GM19438 (cell line): ENCODE results near the gene SRGAP3.

ENCODE experiments used
- ATAC-seq: cut with Tn5 transposase; IDR thresholded peaks from one replicate; pipeline ENCODE4 v1.9.1; 2021; ENCODE audit warnings: low read depth; ENCODE audit not compliant: unreplicated experiment

The SRGAP3 gene

DNA sequence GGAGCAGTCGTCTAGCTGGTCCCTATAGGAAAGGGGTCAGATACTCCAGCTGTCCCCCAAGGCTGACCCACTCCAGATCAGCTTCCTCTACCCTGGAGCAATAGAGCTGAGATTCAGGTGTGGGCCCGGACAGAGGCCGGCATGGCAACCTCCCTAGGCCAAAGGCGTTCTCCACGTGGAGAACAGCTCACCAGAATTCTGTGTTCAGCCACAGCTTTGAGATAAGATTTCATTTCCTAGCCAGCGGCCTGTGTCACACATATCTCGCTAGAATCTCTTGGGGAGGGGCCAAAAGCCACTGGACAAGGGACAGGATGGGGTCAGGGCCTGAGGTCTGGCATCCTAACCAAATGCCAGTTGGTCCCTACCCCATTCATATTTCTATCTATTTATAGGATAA is 20.1 kb downstream of the SRGAP3 start:
- ATAC-seq = no peak

DNA sequence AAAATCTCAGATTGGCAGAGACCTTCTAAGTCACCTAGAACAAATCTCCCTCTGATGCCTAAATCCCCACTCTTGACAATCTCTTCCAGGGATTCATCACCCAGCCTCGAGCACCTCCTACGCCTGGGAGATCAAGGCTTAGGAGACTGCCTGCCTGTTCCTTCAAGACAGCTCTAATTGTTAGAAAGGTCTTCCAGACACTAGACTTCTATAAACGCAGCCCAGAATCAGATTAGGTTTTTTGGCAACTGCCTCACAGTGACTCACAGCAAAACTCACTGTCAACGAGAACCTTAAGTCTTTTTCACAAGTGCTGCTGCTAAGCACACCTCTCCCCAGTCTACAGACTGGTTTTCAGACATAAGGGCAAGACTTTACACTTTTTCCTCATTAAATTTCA is 23.1 kb downstream of the SRGAP3 start:
- ATAC-seq = no peak

GRCh38 chr3:9225268-9225667 is 24.2 kb downstream of the SRGAP3 start:
- ATAC-seq = no peak

DNA sequence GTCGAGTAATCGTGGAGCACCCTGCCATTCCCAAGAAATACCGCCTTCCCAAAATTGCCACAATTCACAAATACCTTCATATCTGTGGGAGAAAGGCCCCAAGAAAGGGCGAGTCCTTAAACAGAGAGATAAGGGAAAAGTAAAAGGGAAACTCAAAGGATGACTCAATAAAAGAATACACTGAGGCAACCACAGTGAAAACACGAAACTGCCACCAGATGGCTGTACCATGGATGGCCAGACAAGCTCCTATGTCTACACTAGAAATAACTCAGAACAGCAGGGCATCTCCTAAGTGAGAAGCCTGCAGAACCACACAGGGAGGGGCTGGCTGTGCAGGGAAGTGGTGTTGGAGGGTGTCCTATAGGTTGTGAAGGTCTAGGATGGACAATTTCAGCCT is 25.0 kb downstream of the SRGAP3 start:
- peak; percentile 95 for ATAC-seq

DNA sequence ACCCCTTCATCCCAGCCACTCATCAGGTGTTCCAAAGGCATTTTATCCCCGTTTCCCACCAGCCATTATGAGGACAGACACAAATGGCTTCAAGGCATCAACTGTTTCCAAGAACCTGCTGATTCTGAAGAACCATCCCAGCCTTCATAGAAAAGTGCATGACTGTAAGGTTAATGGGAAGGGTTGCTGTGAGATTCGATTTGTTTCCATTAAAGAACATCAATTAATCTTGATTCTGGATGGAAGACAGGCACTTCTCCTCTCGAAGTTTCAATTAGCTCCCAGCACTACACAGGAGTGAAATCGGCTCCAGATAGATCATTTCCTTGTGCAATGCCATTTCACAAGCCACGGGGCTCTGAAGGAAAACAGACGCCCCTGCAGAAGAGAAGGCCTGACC is 25.8 kb downstream of the SRGAP3 start:
- ATAC-seq = no peak

- no peak for ATAC-seq
Measured at GRCh38 chr3:9222956-9223639, 26.3 kb downstream of the SRGAP3 start.

DNA sequence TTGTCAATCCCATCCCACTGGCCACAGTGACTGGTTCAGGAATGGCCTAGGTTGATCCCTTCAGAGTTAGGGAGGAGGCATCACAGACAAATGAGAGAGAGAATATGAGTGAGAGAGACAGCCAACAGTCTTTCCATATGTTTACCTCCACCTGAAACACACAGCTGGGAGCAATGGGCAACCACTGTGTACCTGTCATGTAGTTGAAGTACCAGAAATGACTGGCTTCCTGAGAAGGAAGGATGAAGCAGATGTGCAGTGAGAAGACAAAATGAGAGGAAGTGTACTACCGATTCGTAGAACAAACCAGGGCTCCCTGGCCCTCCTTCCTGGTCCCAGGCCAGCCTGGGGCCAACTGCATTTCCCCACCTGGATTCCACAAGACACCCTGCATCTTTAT is 27.4 kb downstream of the SRGAP3 start:
- no peak for ATAC-seq

- no peak for ATAC-seq
Measured at GRCh38 chr3:9218514-9218846, 31.0 kb downstream of the SRGAP3 start.

DNA sequence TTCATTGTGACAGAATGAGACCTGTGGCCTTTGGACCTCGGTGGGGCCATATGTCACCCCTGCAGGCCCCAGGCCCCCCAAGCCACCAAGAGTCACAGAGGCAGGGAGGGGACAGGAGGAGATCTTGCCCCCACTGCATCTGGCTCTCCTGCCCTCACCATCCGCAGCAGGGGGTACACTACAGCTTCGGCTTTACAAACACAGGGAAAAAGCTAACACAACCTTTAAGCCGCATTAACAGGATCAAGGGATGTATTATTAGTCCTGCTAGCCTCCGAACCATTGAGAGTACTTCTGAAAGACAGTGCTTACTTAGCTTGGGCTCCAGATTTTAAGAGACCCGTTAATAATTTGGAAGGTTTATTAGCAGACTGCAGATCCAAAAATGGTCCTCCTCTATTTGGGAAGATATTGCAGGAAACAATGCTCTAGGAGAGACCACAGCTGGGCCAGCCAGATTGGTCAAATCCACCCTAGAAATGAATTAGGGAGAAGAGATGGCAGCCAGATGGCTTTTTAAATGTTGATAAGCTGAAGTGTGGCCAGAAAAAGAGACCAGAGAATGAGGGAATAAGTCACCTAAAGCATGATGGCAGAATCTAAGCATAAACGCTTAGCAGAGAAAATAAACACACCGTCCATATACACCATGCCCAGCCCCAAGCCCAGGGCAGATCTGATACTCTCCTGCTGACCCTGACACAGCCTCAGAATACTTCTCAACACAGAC is 31.5 kb downstream of the SRGAP3 start:
- no peak for ATAC-seq

DNA sequence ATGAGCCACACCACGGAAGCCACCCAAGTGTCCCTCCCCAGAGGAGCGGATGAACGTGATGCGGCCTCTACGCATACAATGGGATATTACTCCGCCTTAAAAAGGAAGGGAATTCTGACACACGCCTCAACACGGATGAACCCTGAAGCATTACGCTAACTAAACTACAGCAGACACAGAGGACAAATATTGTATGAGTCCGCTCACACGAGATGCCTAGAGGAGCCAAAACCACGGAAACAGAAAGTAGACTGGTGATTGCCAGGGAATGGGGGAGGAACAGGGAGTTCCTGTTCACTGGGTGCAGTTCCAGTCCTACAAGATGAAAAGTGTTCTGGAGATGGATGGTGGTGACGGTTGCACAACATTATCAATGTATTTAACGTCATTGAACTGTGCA is 32.7 kb downstream of the SRGAP3 start:
- ATAC-seq = no peak

GRCh38 chr3:9214599-9214998 is 34.8 kb downstream of the SRGAP3 start:
- ATAC-seq = no peak

- no peak for ATAC-seq
Measured at GRCh38 chr3:9214185-9214584, 35.3 kb downstream of the SRGAP3 start.

DNA sequence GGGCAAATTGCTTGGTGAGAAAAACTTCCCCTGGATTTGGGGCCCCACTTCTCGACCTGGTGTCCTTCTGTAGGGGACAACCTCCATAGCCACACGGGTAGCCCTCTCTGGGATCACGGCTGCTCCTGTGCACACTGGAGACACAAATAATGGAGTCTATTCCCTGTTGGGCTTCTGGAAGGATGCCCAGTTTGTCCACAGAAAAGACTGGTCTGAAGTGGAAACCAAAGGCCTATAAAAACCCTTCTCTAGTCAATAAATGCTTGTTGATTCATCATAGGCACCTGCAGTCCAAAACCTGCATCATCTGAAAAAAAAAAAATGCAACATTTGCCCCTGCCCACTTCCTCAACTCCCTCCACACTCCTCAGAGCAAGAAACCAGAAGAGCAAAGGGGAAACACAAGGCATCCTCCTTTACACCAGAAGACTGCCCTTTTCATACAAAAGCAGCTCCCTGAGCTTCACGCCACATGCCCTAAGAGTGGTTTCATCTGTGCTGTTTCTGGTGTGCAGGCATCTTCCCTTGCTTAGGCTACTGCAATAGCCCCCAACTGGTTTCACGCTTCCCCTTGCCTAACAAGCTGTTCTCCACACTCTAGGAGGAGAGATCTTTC is 36.3 kb downstream of the SRGAP3 start:
- ATAC-seq = no peak

DNA sequence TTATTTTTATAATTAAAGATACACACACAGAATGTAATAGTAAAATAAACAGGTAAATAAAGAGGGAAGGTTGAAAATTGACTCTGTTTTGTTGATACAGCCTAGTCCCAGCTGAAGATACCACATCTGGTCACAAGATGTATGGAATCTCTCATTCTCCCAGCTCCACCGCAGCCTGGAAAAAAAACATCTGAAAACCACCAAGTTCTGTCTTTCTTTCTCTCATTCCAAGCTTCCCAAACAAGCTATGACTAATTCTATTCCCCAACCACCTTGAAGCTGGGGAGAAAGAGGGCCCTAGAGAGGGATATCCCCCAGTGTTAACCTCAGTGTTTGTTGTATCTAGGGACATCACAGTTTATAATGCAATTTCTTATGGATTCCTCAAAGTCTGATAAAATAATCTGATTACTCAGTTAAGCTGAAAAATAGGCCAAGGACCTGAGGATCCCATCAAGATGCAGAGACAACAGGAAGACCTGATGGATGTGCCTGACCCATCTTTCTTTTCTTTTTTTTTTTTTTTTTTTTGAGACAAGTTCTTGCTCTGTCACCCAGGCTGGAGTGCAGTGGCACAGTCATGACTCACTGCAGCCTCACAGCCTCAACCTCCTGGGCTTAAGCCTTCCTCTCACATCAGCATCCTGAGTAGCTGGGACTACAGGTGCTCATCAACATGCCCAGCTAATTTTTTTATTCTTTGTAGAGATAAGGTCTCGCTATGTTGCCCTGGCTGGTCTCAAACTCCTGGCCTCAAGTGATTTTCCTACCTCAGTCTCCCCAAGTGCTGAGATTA is 38.1 kb downstream of the SRGAP3 start:
- ATAC-seq = no peak

DNA sequence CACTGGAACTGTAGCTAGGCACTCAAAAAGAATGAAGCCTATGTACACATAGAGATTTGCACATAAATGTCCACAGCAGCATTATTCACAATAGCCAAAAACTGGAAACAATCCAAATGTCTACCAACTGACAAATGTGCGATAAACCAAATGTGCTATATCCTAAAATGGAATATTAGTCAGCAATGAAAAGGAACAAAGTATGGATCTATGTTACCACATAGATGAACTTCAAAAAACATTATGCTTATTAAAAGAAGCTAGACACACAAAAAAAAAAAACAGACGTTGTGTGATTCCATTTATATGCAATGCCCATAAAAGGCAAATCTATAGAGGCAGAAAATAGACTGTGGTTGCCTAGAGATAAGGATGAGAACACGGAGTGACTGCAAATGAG is 39.7 kb downstream of the SRGAP3 start:
- no peak for ATAC-seq

DNA sequence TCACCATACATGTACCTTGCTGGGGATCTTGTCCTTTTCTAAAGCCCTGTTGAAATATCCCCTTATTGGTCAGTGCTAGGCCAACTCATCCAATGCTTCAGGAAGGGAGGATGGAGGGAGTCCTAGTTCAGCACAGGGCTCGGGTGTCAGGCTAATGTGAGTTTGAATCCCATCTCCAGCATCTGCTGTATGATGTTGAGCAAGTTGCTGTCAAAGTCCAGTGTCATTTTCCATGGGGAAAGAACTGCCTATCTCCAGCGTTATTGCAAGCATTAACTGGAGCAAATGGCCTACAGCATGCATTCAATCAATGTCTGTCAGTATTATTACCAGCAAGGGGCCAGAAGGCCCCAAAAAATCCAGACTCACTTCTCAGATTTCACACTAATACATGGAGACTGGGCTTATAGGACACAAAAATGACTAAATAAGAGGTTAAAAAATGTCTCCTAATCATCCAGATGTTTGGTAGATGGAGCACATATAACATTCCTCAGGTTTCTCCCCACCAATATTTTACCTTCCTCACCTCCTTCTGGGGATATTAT is 40.8 kb downstream of the SRGAP3 start:
- ATAC-seq = no peak

- ATAC-seq = no peak
Measured at GRCh38 chr3:9207116-9207763, 42.2 kb downstream of the SRGAP3 start.

DNA sequence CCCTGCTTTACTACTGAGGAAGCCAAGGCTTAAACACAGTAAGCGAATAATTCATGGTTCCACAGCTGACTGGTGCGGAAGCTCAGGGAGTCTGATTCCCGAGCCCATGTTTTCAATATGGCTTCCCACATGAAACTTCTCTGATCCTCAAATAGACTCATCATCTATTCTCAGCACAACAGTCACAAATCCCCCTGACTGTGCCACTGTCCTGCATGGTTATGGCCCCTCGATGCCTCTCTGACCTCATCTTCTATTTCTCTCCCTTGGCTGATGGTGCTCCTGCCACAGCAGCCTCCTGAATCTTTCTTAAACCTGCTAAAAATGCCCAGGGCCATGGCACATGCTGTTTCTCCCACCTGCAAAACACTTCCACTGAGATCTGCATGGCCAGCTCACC is 43.2 kb downstream of the SRGAP3 start:
- no peak for ATAC-seq

DNA sequence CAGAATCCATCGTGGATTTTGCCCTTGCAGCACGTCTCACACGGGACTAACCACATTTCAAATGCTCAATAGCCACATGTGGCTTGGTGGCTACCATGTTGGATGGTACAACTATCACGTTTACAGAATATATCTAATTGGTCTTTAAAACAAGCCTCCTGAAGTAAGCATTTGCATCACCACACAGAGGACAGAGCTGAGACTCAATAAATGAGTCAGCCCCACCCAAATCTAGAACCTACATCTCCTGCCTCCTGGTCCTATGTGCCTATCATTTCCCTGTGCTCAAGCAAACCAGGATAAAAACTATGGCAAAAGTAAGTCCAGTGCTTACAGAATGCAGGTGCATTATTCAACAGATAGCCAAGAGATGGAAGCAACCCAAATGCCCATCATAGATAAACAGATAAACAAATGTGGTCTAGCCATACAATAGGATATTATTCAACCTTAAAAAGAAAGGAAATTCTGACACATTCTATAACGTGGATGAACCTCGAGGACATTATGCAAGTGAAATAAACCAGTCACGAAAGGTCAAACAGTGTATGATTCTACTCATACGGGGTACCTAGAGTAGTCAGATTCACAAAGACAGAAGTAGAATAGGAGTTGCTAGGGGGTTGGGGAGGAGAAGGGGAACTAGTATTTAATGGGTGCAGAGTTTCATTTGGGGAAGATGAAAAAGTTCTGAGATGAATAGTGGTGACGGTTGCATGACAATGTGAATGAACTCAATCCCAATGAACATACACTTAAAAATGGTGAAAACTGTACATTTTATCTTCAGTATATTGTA is 43.9 kb downstream of the SRGAP3 start:
- no peak for ATAC-seq
